ENCODE results near the gene API5. TPM values are rescaled to one million over a fixed set of nuclear protein-coding genes. Genes with fewer than 3 reads are reported as not detected.

Gene API5
- total and polyA plus RNA-seq, 10 of the 15 experiments (the other 5 are each of a cell fraction or from before 2014, with no cell fraction given), result 52.0 to 193 (median 106) TPM

DNA sequence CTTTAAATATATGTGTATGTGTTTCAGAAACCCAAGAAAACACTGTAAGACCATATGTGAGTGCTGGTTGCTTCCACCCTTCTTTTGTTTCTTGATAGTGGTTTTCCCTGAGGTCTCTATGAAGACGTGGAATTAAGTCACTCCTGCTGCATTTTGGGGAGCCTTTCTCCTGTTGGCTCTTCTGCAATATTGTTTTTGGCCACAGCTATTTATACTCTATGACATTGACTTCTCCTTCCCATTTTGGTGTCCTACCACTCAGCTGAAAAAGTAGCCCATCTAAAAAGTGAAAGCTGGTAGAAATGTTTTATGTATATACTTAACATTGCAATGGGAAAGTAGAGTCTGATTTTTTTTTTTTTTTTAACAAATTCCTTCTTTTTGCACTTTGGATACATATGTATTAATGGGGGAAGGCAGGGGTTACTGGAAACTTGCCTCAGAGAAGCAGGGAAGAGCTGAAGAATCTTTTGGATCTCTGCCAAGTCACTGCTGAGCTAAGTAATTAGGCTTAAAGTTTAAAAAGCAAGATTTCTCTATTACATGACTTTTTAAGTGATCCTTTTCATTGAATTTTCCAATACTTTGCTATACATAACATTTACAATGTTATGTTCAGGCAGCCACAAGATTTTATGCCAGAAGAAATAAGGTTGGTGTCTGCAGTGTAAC lies 48.7 kb downstream of the API5 start:
- Histone ChIP-seq H3K4me1 (ENCODE audit: control insufficient read depth, insufficient read depth, low read length) (peaks cover 6% of the 10 kb centered on the region; the same call in 1 of the 2 replicates), H3K4me3 (peak overlapping the region; percentile 62), H3K36me3 (ENCODE audit: control insufficient read depth in 2 of 2, insufficient read depth in 2 of 2, low read length in 1 of 2) (peaks cover 0 to 1% of the 10 kb centered on the region in 2 experiments; a peak in 1 of 4 replicates), H4K20me1 (ENCODE audit: control insufficient read depth, insufficient read depth) (no peaks in the 10 kb centered on the region), H3K9me3 (replicated peaks; ENCODE audit: control insufficient read depth, insufficient read depth, low read length) (no peaks in the 10 kb centered on the region), H3K27me3 (replicated peaks in 1 of 2; ENCODE audit: control insufficient read depth in 2 of 2, insufficient read depth in 2 of 2, low read length in 1 of 2) (no peaks in the 10 kb centered on the region), H3K79me2 (ENCODE audit: control insufficient read depth, insufficient read depth, low read length) (peaks cover 62% of the 10 kb centered on the region), H3K27ac (ENCODE audit: control insufficient read depth, insufficient read depth) (peak overlapping the region; percentile 96), H3K4me2 (ENCODE audit: control insufficient read depth, insufficient read depth) (peak overlapping the region; percentile 78), H3K9ac (ENCODE audit: control insufficient read depth, insufficient read depth, low read length) (peak overlapping the region; percentile 96), H2AFZ (ENCODE audit: control insufficient read depth, low read depth, low read length) (no peak overlapping the region)
- no peak for DNase-seq (ENCODE audit: low read depth, low spot score)
- RAD21 ChIA-PET (ENCODE audit: unreplicated experiment), result interaction anchor here (1.4 to 1.5 kb wide), 3 partner anchors 44 to 55 kb away, joined by 4 to 5 read pairs (median 5); partner anchors contain the start of gene API5
- CTCF ChIA-PET, result interaction anchor here (0.6 to 1.9 kb wide), 10 partner anchors 9 to 213 kb away, joined by 3 to 5 read pairs (median 4); partner anchors contain the start of gene API5
- no peak for TF ChIP-seq BCLAF1 (IDR thresholded peaks at IDR 0.05)
- TF ChIP-seq, protein P1, sequence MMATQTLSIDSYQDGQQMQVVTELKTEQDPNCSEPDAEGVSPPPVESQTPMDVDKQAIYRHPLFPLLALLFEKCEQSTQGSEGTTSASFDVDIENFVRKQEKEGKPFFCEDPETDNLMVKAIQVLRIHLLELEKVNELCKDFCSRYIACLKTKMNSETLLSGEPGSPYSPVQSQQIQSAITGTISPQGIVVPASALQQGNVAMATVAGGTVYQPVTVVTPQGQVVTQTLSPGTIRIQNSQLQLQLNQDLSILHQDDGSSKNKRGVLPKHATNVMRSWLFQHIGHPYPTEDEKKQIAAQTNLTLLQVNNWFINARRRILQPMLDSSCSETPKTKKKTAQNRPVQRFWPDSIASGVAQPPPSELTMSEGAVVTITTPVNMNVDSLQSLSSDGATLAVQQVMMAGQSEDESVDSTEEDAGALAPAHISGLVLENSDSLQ (IDR thresholded peaks at IDR 0.05), result no peak
- no peak for TF ChIP-seq NFYA (IDR thresholded peaks at IDR 0.05; ENCODE audit: borderline replicate concordance, low read depth, low read length)
- BruUV-seq (replicated peaks), result no TSS peak
- FAIRE-seq, result no peak
- intact Hi-C loops (cut with micrococcal nuclease; ENCODE audit: unreplicated experiment), result no loop called here
- 0% methylated on average over 1 of the region's 1 CpG for WGBS (ENCODE audit: insufficient coverage, insufficient replicate concordance, low lambda C conversion rate, missing lambda C conversion rate)
- ATAC-seq, result no peak
- SMC1A ChIA-PET (ENCODE audit: uncharacterized antibody, unreplicated experiment), result interaction anchor here (0.7 to 1.9 kb wide), 7 partner anchors 10 to 521 kb away, joined by 3 to 10 read pairs (median 6); partner anchors contain the start of gene ALKBH3
- in situ Hi-C loops (cut with MboI), result loop anchor here (10.0 to 25.0 kb wide), 2 partner anchors 324 to 1227 kb away; partner anchors contain the start of gene HSD17B12
- POLR2A ChIA-PET, result interaction anchor here (0.6 to 1.7 kb wide), 5 partner anchors 21 to 522 kb away, joined by 3 to 7 read pairs (median 4); no protein-coding TSS in a partner anchor
